ENCODE measurements around the gene ITM2A.
A peak's percentile ranks its signal among the peaks of the same experiment; 100 is the strongest.

The ITM2A gene

GRCh38 chrX:79366873-79367749 is at the start of gene ITM2A:
Gene ITM2A (minus strand): TSS chrX:79367334. CDS start chrX:79367215, 119 bp downstream.
- DNase-seq (ENCODE audit: low spot score), result peak; percentile 15

- no peak for DNase-seq (ENCODE audit: low spot score)
These were observed 47.9 kb upstream of the ITM2A start for GRCh38 chrX:79415056-79415455.

GRCh38 chrX:79413963-79414362 is 46.8 kb upstream of the ITM2A start:
- no peak for DNase-seq (ENCODE audit: low spot score)

- DNase-seq (ENCODE audit: low spot score), result peak; percentile 7
These were observed 45.8 kb upstream of the ITM2A start for GRCh38 chrX:79412972-79413371.

GRCh38 chrX:79412166-79412565 is 45.0 kb upstream of the ITM2A start:
- DNase-seq (ENCODE audit: low spot score), result no peak

GRCh38 chrX:79409657-79410056 is 42.5 kb upstream of the ITM2A start:
- DNase-seq (ENCODE audit: low spot score), result no peak

GRCh38 chrX:79408623-79409322 is 41.6 kb upstream of the ITM2A start:
- DNase-seq (ENCODE audit: low spot score), result no peak

GRCh38 chrX:79400623-79401022 is 33.5 kb upstream of the ITM2A start:
- no peak for DNase-seq (ENCODE audit: low spot score)

- DNase-seq (ENCODE audit: low spot score), result no peak
These were observed 8.2 kb upstream of the ITM2A start for GRCh38 chrX:79375340-79375739.

- DNase-seq (ENCODE audit: low spot score), result no peak
These were observed 4.5 kb upstream of the ITM2A start for GRCh38 chrX:79371640-79372039.

- no peak for DNase-seq (ENCODE audit: low spot score)
These were observed 4.0 kb upstream of the ITM2A start for GRCh38 chrX:79371101-79371500.

- DNase-seq (ENCODE audit: low spot score), result no peak
These were observed 2.7 kb upstream of the ITM2A start for GRCh38 chrX:79369871-79370270.

GRCh38 chrX:79368441-79368840 is 1.3 kb upstream of the ITM2A start:
- DNase-seq (ENCODE audit: low spot score), result no peak

- DNase-seq (ENCODE audit: low spot score), result no peak
These were observed 773 bp upstream of the ITM2A start for GRCh38 chrX:79367907-79368306.

- DNase-seq (ENCODE audit: low spot score), result no peak
These were observed 620 bp downstream of the ITM2A start for GRCh38 chrX:79366556-79366872.

GRCh38 chrX:79365591-79365990 is 1.5 kb downstream of the ITM2A start:
- no peak for DNase-seq (ENCODE audit: low spot score)

GRCh38 chrX:79364306-79364705 is 2.8 kb downstream of the ITM2A start:
- no peak for DNase-seq (ENCODE audit: low spot score)

GRCh38 chrX:79361192-79361870 is 5.8 kb downstream of the ITM2A start:
- no peak for DNase-seq (ENCODE audit: low spot score)

- DNase-seq (ENCODE audit: low spot score), result no peak
These were observed 30.0 kb downstream of the ITM2A start for GRCh38 chrX:79336869-79337815.

- DNase-seq (ENCODE audit: low spot score), result peak; percentile 12
These were observed 37.1 kb downstream of the ITM2A start for GRCh38 chrX:79330022-79330421.

GRCh38 chrX:79325263-79325958 is 41.7 kb downstream of the ITM2A start:
- no peak for DNase-seq (ENCODE audit: low spot score)
